NCI-H1417 treated with DMSO at 0.1 percent for 48 hours (cell line): Measurements from ENCODE around the gene ARHGAP18.

Source experiments
- DNase-seq: peaks from one replicate; lab custom pipeline; 2025; lab: John Stamatoyannopoulos, UW

Gene ARHGAP18

DNA sequence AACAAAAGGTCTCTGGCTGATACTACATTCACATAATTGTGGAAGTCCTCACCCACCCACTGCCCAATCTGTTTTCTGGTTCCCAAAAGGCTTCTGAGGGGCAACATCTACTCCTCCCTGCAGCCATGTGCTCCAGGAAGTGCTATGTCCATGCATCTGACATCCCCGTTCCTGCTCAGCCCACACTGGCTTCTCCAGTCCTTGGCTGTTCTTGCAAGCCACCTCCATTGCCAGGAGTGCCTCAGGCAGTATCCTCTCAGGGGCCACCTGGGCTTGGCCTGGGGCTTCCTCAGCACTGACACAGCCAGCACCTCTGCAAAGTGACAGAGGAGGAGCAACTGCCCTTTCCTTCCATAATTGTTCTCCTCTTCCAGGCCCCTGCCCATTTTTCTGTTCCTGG lies 18.3 kb downstream of the ARHGAP18 start:
- no peak for DNase-seq

DNA sequence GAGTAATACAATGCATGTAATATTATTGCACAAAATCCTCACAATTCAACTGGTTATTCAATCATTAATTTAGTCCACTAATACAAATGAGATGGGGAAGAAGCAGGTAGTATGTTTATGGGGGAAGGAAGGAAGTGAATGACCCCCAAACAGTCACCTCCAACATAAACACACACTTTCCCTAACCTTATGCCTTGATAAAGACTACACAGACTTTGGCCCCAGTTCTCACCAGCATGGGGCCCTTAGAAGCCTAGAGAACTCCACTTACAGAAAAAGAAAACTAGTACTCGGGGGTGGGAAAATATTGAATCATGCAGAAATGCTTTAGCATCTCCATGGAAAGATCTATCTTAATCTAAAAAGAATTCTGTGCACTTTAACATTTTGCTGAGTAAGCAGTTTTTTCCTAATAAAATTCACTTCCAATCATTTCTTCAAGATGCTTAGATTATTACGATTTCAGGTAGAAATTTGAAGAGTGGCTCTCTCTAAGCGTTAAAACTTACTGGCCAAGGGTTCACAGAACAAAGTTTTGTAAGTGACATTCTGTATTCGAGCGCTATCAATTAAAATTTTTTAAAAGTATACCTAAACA lies 18.8 kb downstream of the ARHGAP18 start:
- DNase-seq = no peak

DNA sequence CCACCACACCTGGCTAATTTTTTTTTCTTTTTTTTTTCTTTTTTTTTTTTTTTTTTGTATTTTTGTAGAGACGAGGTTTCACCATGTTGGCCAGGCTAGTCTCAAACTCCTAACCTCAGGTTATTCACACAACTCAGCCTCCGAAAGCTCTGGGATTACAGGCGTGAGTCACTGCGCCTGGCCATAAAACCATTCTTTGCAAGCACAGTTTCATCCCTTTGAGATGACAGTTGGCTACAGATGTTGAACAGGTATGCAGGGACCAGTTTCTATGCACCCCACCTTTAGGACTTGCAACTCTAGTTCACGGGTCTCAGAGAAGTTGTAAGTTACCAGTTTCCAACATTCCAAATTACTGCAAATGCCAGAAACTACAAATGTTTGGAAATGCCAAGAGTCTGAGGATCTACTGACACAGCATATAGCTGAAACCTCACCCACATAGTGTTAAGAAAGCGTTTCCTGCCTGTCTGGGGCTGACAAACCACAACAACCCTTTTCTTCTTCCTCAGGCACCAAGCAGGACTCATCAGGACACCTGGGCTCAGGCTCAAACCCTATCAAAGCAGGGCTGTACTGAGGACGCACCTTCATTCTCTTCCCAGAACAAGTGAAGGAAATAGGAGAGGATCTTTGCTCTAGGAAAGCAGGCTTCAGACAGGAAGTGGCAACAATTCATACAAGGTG lies 22.9 kb downstream of the ARHGAP18 start:
- DNase-seq = no peak

DNA sequence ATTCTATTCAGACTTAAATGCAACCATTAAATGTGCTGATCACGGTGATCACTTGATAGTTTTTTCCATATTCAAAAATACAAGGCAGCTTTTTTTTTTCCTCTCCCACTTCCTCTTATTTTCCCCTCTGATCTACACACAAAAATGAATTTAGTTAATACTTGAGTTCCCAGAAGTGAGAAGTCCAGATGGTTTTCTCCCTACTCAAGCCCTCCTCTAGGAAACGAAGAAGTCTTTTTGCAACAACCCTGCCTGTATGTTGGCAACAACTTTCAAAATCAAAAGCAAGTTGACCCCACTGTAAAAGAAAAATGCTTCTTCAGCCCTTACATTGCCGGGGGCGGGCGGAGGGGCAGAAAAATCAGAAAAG lies 24.3 kb downstream of the ARHGAP18 start:
- DNase-seq = no peak

GRCh38 chr6:129684903-129685661 lies 24.9 kb downstream of the ARHGAP18 start:
- DNase-seq = no peak

GRCh38 chr6:129684323-129684884 lies 25.6 kb downstream of the ARHGAP18 start:
- DNase-seq = no peak

GRCh38 chr6:129683601-129684322 lies 26.2 kb downstream of the ARHGAP18 start:
- no peak for DNase-seq

DNA sequence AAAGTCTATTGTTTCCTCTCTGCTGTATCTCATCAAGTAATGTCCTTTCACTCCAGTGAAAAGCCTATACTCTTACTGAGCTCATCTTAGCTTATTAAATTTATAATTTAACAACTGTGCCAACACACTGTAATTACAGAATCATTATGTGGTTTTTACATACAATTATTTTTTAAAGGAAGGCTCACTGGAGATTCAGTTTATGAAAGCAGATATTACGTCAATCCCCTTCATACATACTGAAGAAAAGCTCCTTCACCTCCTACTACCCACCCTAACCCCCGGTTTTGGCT lies 28.1 kb downstream of the ARHGAP18 start:
- no peak for DNase-seq

- no peak for DNase-seq
These were observed 29.3 kb downstream of the ARHGAP18 start for GRCh38 chr6:129680633-129681032.

- no peak for DNase-seq
These were observed 30.2 kb downstream of the ARHGAP18 start for GRCh38 chr6:129679758-129680157.

- DNase-seq = no peak
These were observed 30.7 kb downstream of the ARHGAP18 start for GRCh38 chr6:129679275-129679674.

DNA sequence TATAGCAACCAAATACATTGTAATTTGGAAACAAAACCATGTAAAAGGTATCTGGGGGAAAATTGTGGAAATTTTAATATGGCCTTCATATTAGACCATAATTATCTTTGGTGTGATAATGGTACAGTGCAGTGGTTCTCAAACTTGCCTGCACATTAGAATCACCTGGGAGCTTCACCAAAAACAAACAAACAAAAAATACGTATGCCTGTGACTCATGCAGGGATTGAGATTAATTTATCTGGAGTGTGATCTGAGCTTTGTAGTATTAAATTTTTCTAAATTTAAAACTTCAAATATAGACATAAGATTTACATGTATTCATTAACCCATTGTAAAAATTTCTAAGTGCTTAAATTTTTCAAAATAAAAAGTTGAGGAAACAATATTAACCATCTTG lies 31.5 kb downstream of the ARHGAP18 start:
- no peak for DNase-seq

DNA sequence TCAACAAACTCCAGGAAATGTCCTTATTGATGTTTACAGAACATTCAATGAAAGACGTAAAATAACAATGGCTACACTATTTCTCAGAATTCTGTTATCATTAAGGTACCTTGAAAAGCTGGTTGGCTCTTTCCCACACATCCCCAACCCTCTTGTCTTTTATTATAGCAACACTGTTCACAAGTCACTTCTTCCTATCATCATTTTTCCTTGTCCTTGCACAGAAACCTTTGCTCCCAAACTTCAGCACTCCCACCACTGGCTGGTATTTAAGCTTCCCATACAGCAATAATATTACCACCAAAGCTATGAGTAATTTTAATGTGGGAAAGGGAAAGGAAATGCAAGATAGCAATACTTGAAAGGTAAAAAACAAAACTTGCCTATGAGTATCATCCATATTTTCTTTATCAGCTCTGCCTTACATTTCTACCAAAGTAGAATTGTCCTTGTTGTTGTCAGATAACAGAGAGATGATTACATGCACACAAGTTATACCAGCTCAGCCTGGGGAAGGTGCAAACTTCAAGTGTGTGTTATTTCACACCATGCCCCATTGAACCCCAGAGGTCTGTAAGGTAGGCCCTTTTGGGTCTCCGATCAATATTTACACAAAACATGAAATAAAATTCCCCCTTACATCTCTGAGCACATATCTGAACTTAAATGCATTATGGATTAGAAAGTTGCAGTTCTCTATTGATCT lies 32.2 kb downstream of the ARHGAP18 start:
- DNase-seq = no peak

- DNase-seq = no peak
These were observed 34.1 kb downstream of the ARHGAP18 start for GRCh38 chr6:129675669-129676472.

DNA sequence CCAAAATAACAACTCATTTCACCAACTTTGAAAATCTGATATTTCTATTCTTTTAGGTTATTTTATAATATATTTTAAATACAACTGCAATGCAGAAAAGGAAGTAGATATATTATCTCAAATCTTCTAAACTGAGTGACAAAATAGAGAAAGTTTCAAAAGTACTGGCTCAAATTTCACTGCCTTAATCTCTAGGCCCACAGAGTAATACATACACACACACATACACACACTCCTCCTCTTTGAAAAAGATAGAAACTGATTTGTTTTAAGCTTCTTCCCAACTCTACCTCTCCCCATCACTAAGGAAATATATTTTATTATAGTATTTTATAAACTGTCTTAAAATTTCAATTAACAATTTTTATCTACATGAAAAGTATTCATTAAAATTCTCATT lies 36.2 kb downstream of the ARHGAP18 start:
- no peak for DNase-seq

DNA sequence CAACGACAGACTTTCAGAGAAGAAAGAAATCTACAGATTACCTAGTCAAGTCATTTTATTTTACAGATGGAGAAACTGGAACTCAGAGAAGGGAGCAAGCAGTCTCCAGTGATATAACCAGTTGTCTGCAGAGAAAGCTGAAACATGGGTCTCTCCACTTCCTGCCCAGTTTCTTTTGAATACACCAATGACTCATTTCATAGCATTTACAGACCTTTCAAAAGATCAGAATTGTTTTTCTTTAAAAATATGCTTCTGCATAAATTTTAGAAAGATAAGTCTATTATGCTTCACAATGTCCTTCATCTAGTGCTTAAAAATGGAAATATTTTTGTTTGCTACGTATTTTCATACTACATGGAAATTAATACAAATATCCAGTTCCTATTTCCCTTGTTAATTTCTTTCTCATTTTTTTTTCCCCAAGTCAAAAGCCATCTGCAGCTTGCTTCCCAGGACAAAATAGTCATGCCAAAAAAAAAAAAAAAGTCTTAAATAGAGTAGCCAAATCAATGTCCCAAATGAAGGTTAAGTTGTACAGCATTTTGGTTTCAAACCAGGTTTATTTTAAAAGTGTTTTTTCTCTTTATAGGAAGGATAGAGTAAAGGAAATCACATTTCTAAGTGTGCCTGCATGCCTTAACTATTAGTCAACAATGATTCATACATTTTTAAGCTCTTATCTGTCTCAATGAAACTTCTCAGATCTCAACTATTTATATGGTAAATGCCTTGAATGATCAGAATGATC lies 36.9 kb downstream of the ARHGAP18 start:
- no peak for DNase-seq

DNA sequence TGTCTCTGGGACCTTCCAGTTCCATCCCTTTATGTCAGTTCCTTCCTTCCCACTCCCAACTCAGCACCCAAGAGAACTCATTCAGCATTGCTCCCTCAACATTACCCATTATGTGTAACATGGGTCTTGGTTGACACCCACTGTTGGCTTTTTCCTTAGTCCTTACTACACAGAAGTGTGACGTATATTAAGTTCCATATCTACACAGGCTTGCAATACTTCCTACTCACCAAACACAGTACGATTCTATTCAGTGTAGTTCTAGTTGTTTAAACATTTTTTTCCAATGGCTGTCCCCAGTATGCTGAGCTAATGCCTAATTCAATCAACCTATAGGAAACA lies 37.7 kb downstream of the ARHGAP18 start:
- DNase-seq = no peak

- DNase-seq = no peak
These were observed 38.3 kb downstream of the ARHGAP18 start for GRCh38 chr6:129671442-129672340.

- no peak for DNase-seq
These were observed 39.3 kb downstream of the ARHGAP18 start for GRCh38 chr6:129670634-129671033.
